Aorta (tissue), 5 donors: Measurements from ENCODE around the gene STAG2. TPM values are rescaled to one million over a fixed set of nuclear protein-coding genes. Genes with fewer than 3 reads are reported as not detected.
"Not testable (repeated sequence)": the region's sequence is repeated elsewhere in the genome, so short reads cannot be mapped to it uniquely, and the experiment has no call there.

ENCODE experiments used
- ATAC-seq: fragments of 200-7000 bp; cut with Tn5 transposase; one replicate; pipeline ENCODE4 v1.9.1; 2022; ENCODE audit warnings: moderate library complexity; ENCODE audit not compliant: low FRiP score
- DNase-seq, 2 donors: peaks; one replicate each; pipeline ENCODE4 v3.0.0-alpha.2; 2020
- H3K27ac ChIP-seq, 2 donors: one replicate each; pipeline ENCODE4 v1.5.1; 2013; ENCODE audit warnings: low read length in 2 of 2, mild to moderate bottlenecking in 2 of 2, moderate library complexity in 2 of 2, control low read depth in 1 of 2, inconsistent platforms in 1 of 2, low read depth in 1 of 2
- H3K27me3 ChIP-seq, 2 donors: one replicate each; pipeline ENCODE4 v1.6.1; 2013; ENCODE audit warnings: control low read depth in 1 of 2, low read length in 1 of 2, mild to moderate bottlenecking in 1 of 2, moderate library complexity in 1 of 2; ENCODE audit not compliant: insufficient read depth in 2 of 2, control insufficient read depth in 1 of 2
- H3K36me3 ChIP-seq, 2 donors: one replicate each; pipeline ENCODE4 v1.6.1; 2013; ENCODE audit warnings: control low read depth in 1 of 2, low read length in 1 of 2, mild to moderate bottlenecking in 1 of 2; ENCODE audit not compliant: insufficient read depth in 2 of 2, control insufficient read depth in 1 of 2
- H3K4me1 ChIP-seq, 2 donors: one replicate each; pipeline ENCODE4 v1.6.1; 2013; ENCODE audit warnings: low read length in 2 of 2, control low read depth in 1 of 2, mild to moderate bottlenecking in 1 of 2, moderate library complexity in 1 of 2; ENCODE audit not compliant: insufficient read depth in 2 of 2, control insufficient read depth in 1 of 2
- H3K4me3 ChIP-seq, 2 donors: one replicate each; pipeline ENCODE4 v1.5.1; 2013; ENCODE audit warnings: low read length in 2 of 2, control low read depth in 1 of 2, mild to moderate bottlenecking in 1 of 2
- H3K9me3 ChIP-seq: one replicate; pipeline ENCODE4 v1.6.1; 2013; ENCODE audit warnings: mild to moderate bottlenecking, low read length; ENCODE audit not compliant: control insufficient read depth
- WGBS, 2 donors: extraction: QIAGEN DNeasy Blood & Tissue Kit; methylation state at CpG; one replicate each; pipeline ENCODE4 v1.1.7; 2013; 5-methylcytosine and 5-hydroxymethylcytosine counted together
- intact Hi-C, 2 donors: fragments of 100-400 bp; cut with DNase I; formaldehyde crosslinking; loops; one replicate each; pipeline versions ENCODE4 v1.14.2 to v1.15.0; 2022
- long read RNA-seq, 2 donors: library from polyadenylated mRNA; unstranded; transcript quantifications; one replicate each; pipeline ENCODE4 v2.0.0, GENCODE V29; 2020 to 2021
- polyA plus RNA-seq, 2 donors: library from polyadenylated mRNA; stranded (reverse); fragments of 200-250 nt; gene quantifications; one replicate each; pipeline ENCODE4 v1.2.3, GENCODE V29; 2013
- total RNA-seq, 2 donors: library from RNA; stranded (reverse); fragmentation: NEBNext Ultra II Directional; extraction: Animal tissue kit (Norgen Biotek cat#: 25700); gene quantifications; one replicate each; pipeline ENCODE4 v1.2.1, GENCODE V29; 2021
- donor health status: healthy with polysubstance abuse.
- donor health status: Bipolar disorder and iron deficiency.
- donor health status: DM: no; HTN: no; CAD: no.
- donor health status: DM: no; HTN: no; CAD: no.
- donor health status: DM: yes; HTN: yes; CAD: no.

Gene STAG2
- total RNA-seq = 10 to 100 TPM; 77.6 to 78.7 TPM
- 10 to 100 TPM; 22.2 to 23.8 TPM for polyA plus RNA-seq
- long read RNA-seq, donor 1, partial matches to known transcripts = 9 of 33 reads
- long read RNA-seq, donor 1, other reads (novel, unspliced or antisense) = 24 of 33 reads
- long read RNA-seq, donor 2, full-length matches to known transcripts = 2 of 23 reads
- long read RNA-seq, donor 2, partial matches to known transcripts = 5 of 23 reads
- long read RNA-seq, donor 2, other reads (novel, unspliced or antisense) = 16 of 23 reads

DNA sequence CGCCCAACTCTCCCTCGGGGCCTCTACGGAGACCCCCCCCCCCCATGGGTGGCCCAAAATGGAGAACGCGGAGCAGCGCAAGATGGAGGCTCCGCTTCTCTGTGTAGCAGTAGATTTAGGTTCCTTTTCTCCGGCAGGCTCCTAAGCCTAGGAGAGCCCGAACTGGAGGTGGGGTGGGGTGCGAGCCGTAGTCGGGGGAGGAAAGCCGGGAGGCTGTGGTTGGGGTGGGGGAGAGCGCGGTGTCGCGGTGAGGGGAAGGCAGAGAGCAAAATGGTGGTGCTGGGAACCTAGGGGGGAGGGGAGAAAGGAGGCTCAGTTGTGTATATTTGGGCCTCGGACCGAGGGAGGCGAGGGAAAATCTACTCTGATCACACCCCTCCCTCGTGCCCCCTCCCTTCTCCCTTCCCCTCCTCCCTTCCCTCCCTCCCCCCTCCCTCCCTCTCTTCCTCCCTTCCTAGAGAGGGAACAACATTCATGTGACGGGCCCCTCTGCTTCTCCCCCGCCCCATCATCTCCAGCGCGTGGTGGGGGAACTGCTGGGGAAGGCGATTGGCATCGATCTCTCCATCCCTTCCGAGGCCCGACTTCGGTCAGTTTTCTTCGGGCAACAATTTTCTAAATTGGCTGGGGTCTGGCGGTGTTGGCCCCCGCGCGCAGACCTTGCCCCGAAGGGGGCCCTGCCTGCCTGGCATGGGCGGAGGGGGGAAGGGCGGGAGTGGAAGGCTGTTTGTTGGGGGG lies at the start of gene STAG2:
Gene STAG2 (plus strand): TSS at position 439 of the 738 bp plus-strand sequence. CDS start 60,922 bp downstream, outside the sequence.
- no peaks in the 10 kb centered on the region for H3K4me1 ChIP-seq
- H3K4me3 ChIP-seq = peak within 1 kb of the TSS; percentile 84 to 89
- H3K36me3 ChIP-seq = no peaks in the 10 kb centered on the region
- ATAC-seq = peak; percentile 79
- H3K27ac ChIP-seq = peak within 1 kb of the TSS; percentile 84 to 99
- intact Hi-C loops = no loop called here
- 1 to 35% methylated on average over 35 to 38 of the region's 38 CpGs for WGBS, 2 donors
- DNase-seq = peak; percentile 81 to 83
- H3K9me3 ChIP-seq = no peaks in the 10 kb centered on the region
- no peaks in the 10 kb centered on the region for H3K27me3 ChIP-seq

DNA sequence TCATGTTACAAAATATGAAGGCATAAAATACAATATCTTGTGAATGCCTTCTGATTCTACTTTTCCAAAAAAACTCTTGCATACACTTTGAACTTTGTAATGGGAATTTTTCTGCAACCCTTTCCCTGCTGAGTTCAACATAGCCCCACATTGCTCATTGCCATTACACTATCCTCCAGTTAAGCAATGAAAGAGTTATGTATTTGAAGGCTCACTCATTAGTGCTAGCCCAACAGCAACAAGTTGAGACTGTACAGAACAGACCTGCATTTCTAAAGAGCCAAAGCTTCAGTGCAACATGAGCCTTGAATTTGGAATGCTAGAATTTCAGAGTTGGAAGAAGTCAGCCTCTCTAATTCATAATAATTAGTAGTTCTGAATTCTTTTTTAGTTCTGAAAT lies 44.4 kb upstream of the STAG2 start:
- Histone ChIP-seq H3K4me1 (no peaks in the 10 kb centered on the region), H3K36me3 (no peaks in the 10 kb centered on the region), H3K27me3 (no peaks in the 10 kb centered on the region), H3K4me3 (no peak overlapping the region), H3K27ac (no peak overlapping the region), H3K9me3 (no peaks in the 10 kb centered on the region)
- DNase-seq (no peak), ATAC-seq (no peak)
- intact Hi-C loops = no loop called here

DNA sequence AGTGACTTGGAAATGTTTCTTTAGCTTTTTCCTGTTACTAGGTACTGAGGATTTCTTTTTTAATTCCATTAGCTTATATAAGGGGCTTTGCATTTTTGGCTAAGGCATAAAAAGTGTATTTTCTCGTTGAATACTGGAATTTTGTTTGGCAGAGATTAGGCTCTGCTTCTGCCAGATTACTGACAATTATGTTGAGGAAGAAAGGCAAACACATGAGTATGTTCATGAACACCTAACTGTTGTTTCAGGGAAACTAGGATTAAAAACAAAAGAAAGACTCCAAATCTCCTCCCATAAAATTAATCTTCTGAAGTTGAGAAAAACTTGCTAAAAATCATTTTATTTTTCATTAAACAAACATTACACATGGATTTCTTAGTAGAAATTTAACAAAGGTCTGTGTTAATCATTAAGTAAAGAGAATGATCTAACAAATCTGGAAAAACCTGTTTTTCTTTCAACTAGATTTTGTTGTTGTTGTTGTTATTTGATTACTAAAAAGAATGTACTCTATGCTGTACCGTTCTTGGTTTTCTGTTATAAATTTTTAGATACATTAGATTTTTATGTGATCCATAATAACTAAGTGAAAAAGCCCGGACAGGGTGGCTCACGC lies 43.3 kb upstream of the STAG2 start:
- intact Hi-C loops = no loop called here
- Histone ChIP-seq H3K27me3 (no peaks in the 10 kb centered on the region), H3K9me3 (no peaks in the 10 kb centered on the region), H3K4me1 (no peaks in the 10 kb centered on the region), H3K36me3 (no peaks in the 10 kb centered on the region), H3K4me3 (no peak overlapping the region), H3K27ac (no peak overlapping the region)
- WGBS, 2 donors = 52 to 58% methylated on average over 4 of the region's 4 CpGs
- DNase-seq (no peak), ATAC-seq (no peak)

DNA sequence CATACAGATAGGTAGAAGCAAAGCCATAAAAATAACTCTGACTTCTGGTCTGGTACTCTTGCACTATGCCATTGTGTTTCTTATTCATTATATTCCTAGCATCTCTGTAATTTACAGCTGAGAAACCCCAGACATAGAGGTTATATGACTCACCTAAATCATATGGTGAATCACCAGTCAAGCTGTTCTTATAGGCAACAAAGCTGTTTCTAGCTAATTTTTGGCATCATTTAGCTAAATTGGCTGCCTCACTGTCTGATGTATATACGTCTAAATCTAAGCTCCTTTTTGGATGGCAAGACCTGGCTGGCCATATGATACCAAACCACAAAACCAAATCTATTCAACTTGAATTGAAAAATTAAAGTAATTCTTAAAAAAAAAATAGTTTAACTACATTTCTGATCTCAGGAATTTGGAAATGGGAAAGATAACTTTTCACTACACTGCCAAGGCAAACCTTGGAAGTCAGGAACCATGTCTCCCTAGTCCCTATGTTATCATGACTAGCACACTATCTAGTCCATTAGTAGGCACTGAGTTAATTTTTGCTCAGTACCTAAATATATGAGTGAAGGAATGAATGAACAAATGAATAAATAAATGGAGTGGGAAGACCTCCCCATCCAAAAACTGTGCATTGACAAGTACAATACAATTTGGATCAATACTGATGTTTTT lies 41.3 kb upstream of the STAG2 start:
- no peaks in the 10 kb centered on the region for H3K36me3 ChIP-seq
- intact Hi-C loops = no loop called here
- no peak overlapping the region for H3K4me3 ChIP-seq
- H3K9me3 ChIP-seq = no peaks in the 10 kb centered on the region
- no peaks in the 10 kb centered on the region for H3K27me3 ChIP-seq
- no peak overlapping the region for H3K27ac ChIP-seq
- WGBS, 2 donors = 0 to 85% methylated on average over 1 of the region's 1 CpG
- ATAC-seq (no peak), DNase-seq (no peak)
- H3K4me1 ChIP-seq = no peaks in the 10 kb centered on the region

DNA sequence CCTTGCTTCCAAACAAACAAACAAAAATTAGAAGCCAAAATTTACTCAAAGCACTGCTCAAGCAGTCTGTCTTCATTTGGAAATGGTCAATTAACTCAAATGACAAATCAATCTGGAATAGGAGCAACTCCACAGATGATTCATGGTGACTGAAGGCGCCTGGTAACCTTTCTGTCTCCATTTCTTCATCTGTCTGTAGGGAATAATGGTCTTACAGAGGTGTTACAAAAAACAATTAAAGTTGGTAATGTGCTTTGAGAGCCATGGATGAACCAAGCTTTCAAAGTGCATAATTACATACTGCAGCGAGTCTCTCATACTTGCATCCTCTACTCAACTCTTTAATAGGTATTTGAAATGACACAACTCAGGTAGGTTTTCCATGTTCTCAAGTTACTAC lies 38.3 kb upstream of the STAG2 start:
- no peaks in the 10 kb centered on the region for H3K27me3 ChIP-seq
- intact Hi-C loops = no loop called here
- H3K27ac ChIP-seq = no peak overlapping the region
- ATAC-seq = no peak
- no peaks in the 10 kb centered on the region for H3K4me1 ChIP-seq
- no peaks in the 10 kb centered on the region for H3K9me3 ChIP-seq
- no peak for DNase-seq
- 82 to 98% methylated on average over 2 of the region's 2 CpGs for WGBS, 2 donors
- no peak overlapping the region for H3K4me3 ChIP-seq
- no peaks in the 10 kb centered on the region for H3K36me3 ChIP-seq

DNA sequence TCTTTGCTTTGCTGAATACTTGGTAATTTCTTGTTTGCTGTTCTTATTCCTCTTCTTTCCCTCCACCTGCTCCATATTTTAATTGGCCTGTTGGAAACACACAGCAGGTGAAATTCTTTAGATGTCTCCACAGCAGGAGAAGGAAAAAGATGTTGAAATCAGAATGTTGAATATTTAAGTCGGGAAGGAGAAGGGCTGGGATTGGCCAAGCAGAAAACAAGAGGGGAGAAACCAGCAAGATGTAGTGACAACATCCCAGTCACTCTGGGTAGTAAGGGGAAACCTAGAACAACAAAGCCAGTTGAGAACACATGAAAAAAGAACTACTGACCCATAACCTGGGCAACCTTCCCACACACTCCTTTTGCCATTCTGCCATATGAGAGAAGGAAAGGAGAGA lies 37.3 kb upstream of the STAG2 start:
- Histone ChIP-seq H3K27ac (no peak overlapping the region), H3K27me3 (no peaks in the 10 kb centered on the region), H3K4me1 (no peaks in the 10 kb centered on the region), H3K9me3 (no peaks in the 10 kb centered on the region), H3K4me3 (no peak overlapping the region), H3K36me3 (no peaks in the 10 kb centered on the region)
- intact Hi-C loops = no loop called here
- 50 to 55% methylated on average over 1 of the region's 1 CpG for WGBS, 2 donors
- ATAC-seq (no peak), DNase-seq (no peak)

DNA sequence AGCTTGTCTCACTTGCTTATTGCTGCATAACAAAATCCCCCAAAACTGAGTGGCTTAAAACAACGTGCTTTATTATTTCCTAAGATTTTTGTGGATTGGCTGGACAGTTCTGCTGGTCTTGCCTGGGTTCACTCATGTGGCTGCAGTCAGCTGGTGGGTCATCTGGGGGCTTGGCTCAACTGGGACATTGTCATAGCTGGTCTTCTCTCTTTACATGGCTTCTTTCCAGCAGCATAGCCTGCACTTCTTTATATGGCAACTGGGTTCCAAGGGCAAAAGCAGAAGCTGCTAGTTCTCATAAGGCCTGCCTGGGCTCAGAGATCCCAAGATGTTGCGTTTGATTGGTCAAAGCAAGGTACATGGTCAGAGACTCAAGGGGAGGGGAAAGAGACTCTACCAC lies 33.7 kb upstream of the STAG2 start:
- DNase-seq = no peak
- no peaks in the 10 kb centered on the region for H3K27me3 ChIP-seq
- ATAC-seq = no peak
- H3K36me3 ChIP-seq = no peaks in the 10 kb centered on the region
- H3K27ac ChIP-seq = no peak overlapping the region
- H3K4me1 ChIP-seq = no peaks in the 10 kb centered on the region
- H3K9me3 ChIP-seq = no peaks in the 10 kb centered on the region
- intact Hi-C loops = no loop called here
- no peak overlapping the region for H3K4me3 ChIP-seq
- 62 to 75% methylated on average over 2 of the region's 2 CpGs for WGBS, 2 donors

DNA sequence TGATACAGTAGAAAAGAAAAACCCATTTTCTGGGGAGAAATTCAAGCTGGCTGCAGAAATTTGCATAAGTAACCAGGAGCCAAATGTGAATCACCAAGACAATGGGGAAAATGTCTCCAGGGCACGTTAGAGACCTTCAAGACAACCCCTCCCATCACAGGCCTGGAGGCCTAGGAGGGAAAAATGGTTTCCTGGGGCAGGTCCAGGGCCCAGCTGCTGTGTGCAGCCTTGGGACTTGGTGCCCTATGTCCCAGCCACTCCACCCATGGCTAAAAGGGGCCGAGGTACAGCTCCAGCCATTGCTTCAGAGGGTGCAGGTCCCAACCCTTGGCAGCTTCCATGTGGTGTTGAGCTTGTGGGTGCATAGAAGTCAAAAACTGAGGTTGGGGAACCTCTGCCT lies 29.5 kb upstream of the STAG2 start:
- H3K9me3 ChIP-seq, H3K27ac ChIP-seq, H3K4me1 ChIP-seq, DNase-seq, H3K27me3 ChIP-seq, H3K4me3 ChIP-seq, H3K36me3 ChIP-seq, intact Hi-C loops, ATAC-seq: not testable (repeated sequence)
- WGBS, 2 donors = 46 to 80% methylated on average over 2 of the region's 2 CpGs
